ENCODE data around the gene IL22RA2.

DNA sequence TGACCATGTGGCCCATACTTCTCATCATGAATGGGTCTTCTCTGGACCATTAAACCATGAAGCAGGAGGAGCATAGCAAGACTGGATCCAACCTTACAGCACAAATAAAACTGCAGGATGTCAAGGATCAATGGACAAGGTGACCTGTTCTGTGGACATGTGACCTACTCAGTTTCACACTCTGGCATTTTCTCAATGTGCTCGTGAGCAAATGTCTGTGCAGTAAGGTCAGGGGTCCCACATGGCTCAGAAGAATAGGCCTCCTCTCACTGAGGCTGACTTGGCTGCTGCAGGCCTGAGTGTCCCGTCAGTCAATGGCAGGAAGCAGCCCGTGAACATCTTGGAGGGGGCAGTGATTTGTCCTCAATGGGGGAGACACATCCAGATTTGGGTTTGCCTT is 68.5 kb downstream of the IL22RA2 start:
- TF ChIP-seq, protein P1, sequence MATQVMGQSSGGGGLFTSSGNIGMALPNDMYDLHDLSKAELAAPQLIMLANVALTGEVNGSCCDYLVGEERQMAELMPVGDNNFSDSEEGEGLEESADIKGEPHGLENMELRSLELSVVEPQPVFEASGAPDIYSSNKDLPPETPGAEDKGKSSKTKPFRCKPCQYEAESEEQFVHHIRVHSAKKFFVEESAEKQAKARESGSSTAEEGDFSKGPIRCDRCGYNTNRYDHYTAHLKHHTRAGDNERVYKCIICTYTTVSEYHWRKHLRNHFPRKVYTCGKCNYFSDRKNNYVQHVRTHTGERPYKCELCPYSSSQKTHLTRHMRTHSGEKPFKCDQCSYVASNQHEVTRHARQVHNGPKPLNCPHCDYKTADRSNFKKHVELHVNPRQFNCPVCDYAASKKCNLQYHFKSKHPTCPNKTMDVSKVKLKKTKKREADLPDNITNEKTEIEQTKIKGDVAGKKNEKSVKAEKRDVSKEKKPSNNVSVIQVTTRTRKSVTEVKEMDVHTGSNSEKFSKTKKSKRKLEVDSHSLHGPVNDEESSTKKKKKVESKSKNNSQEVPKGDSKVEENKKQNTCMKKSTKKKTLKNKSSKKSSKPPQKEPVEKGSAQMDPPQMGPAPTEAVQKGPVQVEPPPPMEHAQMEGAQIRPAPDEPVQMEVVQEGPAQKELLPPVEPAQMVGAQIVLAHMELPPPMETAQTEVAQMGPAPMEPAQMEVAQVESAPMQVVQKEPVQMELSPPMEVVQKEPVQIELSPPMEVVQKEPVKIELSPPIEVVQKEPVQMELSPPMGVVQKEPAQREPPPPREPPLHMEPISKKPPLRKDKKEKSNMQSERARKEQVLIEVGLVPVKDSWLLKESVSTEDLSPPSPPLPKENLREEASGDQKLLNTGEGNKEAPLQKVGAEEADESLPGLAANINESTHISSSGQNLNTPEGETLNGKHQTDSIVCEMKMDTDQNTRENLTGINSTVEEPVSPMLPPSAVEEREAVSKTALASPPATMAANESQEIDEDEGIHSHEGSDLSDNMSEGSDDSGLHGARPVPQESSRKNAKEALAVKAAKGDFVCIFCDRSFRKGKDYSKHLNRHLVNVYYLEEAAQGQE (IDR thresholded peaks at IDR 0.05; ENCODE audit: low read depth, low read length), result no peak
- TF ChIP-seq FOSL2 (IDR thresholded peaks at IDR 0.05; ENCODE audit: borderline replicate concordance, low read depth) (no peak), EZH2phosphoT487 (IDR thresholded peaks at IDR 0.05; ENCODE audit: borderline replicate concordance, low read depth) (no peak), NFIC (IDR thresholded peaks at IDR 0.05; ENCODE audit: borderline replicate concordance) (no peak)
- TF ChIP-seq, protein P2, sequence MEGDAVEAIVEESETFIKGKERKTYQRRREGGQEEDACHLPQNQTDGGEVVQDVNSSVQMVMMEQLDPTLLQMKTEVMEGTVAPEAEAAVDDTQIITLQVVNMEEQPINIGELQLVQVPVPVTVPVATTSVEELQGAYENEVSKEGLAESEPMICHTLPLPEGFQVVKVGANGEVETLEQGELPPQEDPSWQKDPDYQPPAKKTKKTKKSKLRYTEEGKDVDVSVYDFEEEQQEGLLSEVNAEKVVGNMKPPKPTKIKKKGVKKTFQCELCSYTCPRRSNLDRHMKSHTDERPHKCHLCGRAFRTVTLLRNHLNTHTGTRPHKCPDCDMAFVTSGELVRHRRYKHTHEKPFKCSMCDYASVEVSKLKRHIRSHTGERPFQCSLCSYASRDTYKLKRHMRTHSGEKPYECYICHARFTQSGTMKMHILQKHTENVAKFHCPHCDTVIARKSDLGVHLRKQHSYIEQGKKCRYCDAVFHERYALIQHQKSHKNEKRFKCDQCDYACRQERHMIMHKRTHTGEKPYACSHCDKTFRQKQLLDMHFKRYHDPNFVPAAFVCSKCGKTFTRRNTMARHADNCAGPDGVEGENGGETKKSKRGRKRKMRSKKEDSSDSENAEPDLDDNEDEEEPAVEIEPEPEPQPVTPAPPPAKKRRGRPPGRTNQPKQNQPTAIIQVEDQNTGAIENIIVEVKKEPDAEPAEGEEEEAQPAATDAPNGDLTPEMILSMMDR (IDR thresholded peaks at IDR 0.05), result no peak
- TF ChIP-seq, protein P3, sequence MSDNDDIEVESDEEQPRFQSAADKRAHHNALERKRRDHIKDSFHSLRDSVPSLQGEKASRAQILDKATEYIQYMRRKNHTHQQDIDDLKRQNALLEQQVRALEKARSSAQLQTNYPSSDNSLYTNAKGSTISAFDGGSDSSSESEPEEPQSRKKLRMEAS (IDR thresholded peaks at IDR 0.05; ENCODE audit: low read depth), result no peak
